ENCODE results near the gene BPNT1.

BPNT1 gene

GRCh38 chr1:220089650-220090556, at the start of gene BPNT1:
TSS of gene BPNT1 (minus strand) at chr1:220089788. CDS start at chr1:220079846, 9,942 bp downstream.
- H3K36me3 ChIP-seq (ENCODE audit: insufficient read depth, low read length): no peaks in the 10 kb centered on the region
- H3K4me3 ChIP-seq: peak within 1 kb of the TSS; percentile 79
- no peaks in the 10 kb centered on the region for H3K9me3 ChIP-seq (ENCODE audit: low read depth, low read length)
- TF ChIP-seq EZH2 (IDR thresholded peaks at IDR 0.05) (no peak), POLR2AphosphoS5 (IDR thresholded peaks at IDR 0.05; ENCODE audit: borderline replicate concordance, low read depth, low read length) (peak; percentile 97), FOXP2 (optimal IDR thresholded peaks at IDR 0.05; ENCODE audit: control extremely low read depth, extremely low read length, insufficient read depth) (peak; percentile 65)
- DNase-seq (ENCODE audit: low read depth, low spot score): peak; percentile 95
- H3K9ac ChIP-seq (ENCODE audit: insufficient read length): peak within 1 kb of the TSS; percentile 89
- H3K27ac ChIP-seq: no peak within 1 kb of the TSS

- no peaks in the 10 kb centered on the region for H3K9me3 ChIP-seq (ENCODE audit: low read depth, low read length)
- no peak for DNase-seq (ENCODE audit: low read depth, low spot score)
- TF ChIP-seq POLR2AphosphoS5 (IDR thresholded peaks at IDR 0.05; ENCODE audit: borderline replicate concordance, low read depth, low read length) (no peak), FOXP2 (optimal IDR thresholded peaks at IDR 0.05; ENCODE audit: control extremely low read depth, extremely low read length, insufficient read depth) (no peak), EZH2 (IDR thresholded peaks at IDR 0.05) (no peak)
- H3K27ac ChIP-seq: no peak overlapping the region
- no peak overlapping the region for H3K4me3 ChIP-seq
- H3K9ac ChIP-seq (ENCODE audit: insufficient read length): no peak overlapping the region
- H3K36me3 ChIP-seq (ENCODE audit: insufficient read depth, low read length): peaks cover 69% of the 10 kb centered on the region
These were observed 47.6 kb upstream of the BPNT1 start for GRCh38 chr1:220137019-220137786.

GRCh38 chr1:220135755-220136154, 46.2 kb upstream of the BPNT1 start:
- Histone ChIP-seq H3K4me3 (no peak overlapping the region), H3K36me3 (ENCODE audit: insufficient read depth, low read length) (peaks cover 60% of the 10 kb centered on the region), H3K9me3 (ENCODE audit: low read depth, low read length) (no peaks in the 10 kb centered on the region), H3K9ac (ENCODE audit: insufficient read length) (no peak overlapping the region), H3K27ac (no peak overlapping the region)
- DNase-seq (ENCODE audit: low read depth, low spot score): no peak
- no peak for TF ChIP-seq FOXP2 (optimal IDR thresholded peaks at IDR 0.05; ENCODE audit: control extremely low read depth, extremely low read length, insufficient read depth)
- TF ChIP-seq POLR2AphosphoS5 (IDR thresholded peaks at IDR 0.05; ENCODE audit: borderline replicate concordance, low read depth, low read length): no peak
- TF ChIP-seq EZH2 (IDR thresholded peaks at IDR 0.05): no peak

- TF ChIP-seq EZH2 (IDR thresholded peaks at IDR 0.05) (no peak), POLR2AphosphoS5 (IDR thresholded peaks at IDR 0.05; ENCODE audit: borderline replicate concordance, low read depth, low read length) (no peak), FOXP2 (optimal IDR thresholded peaks at IDR 0.05; ENCODE audit: control extremely low read depth, extremely low read length, insufficient read depth) (no peak)
- no peak overlapping the region for H3K9ac ChIP-seq (ENCODE audit: insufficient read length)
- peaks cover 49% of the 10 kb centered on the region for H3K36me3 ChIP-seq (ENCODE audit: insufficient read depth, low read length)
- H3K4me3 ChIP-seq: no peak overlapping the region
- H3K27ac ChIP-seq: no peak overlapping the region
- DNase-seq (ENCODE audit: low read depth, low spot score): no peak
- H3K9me3 ChIP-seq (ENCODE audit: low read depth, low read length): no peaks in the 10 kb centered on the region
These were observed 40.1 kb upstream of the BPNT1 start for GRCh38 chr1:220129479-220130210.

GRCh38 chr1:220127076-220127475, 37.5 kb upstream of the BPNT1 start:
- Histone ChIP-seq H3K9ac (ENCODE audit: insufficient read length) (no peak overlapping the region), H3K27ac (no peak overlapping the region), H3K4me3 (no peak overlapping the region), H3K9me3 (ENCODE audit: low read depth, low read length) (no peaks in the 10 kb centered on the region), H3K36me3 (ENCODE audit: insufficient read depth, low read length) (peaks cover 33% of the 10 kb centered on the region)
- no peak for TF ChIP-seq EZH2 (IDR thresholded peaks at IDR 0.05)
- no peak for TF ChIP-seq FOXP2 (optimal IDR thresholded peaks at IDR 0.05; ENCODE audit: control extremely low read depth, extremely low read length, insufficient read depth)
- no peak for TF ChIP-seq POLR2AphosphoS5 (IDR thresholded peaks at IDR 0.05; ENCODE audit: borderline replicate concordance, low read depth, low read length)
- no peak for DNase-seq (ENCODE audit: low read depth, low spot score)

GRCh38 chr1:220124542-220124941, 35.0 kb upstream of the BPNT1 start:
- Histone ChIP-seq H3K9ac (ENCODE audit: insufficient read length) (no peak overlapping the region), H3K36me3 (ENCODE audit: insufficient read depth, low read length) (peaks cover 29% of the 10 kb centered on the region), H3K9me3 (ENCODE audit: low read depth, low read length) (no peaks in the 10 kb centered on the region), H3K27ac (no peak overlapping the region), H3K4me3 (no peak overlapping the region)
- DNase-seq (ENCODE audit: low read depth, low spot score): no peak
- TF ChIP-seq POLR2AphosphoS5 (IDR thresholded peaks at IDR 0.05; ENCODE audit: borderline replicate concordance, low read depth, low read length) (no peak), EZH2 (IDR thresholded peaks at IDR 0.05) (no peak)

- Histone ChIP-seq H3K9ac (ENCODE audit: insufficient read length) (no peak overlapping the region), H3K27ac (no peak overlapping the region), H3K36me3 (ENCODE audit: insufficient read depth, low read length) (peaks cover 25% of the 10 kb centered on the region), H3K4me3 (no peak overlapping the region), H3K9me3 (ENCODE audit: low read depth, low read length) (no peaks in the 10 kb centered on the region)
- no peak for DNase-seq (ENCODE audit: low read depth, low spot score)
- TF ChIP-seq POLR2AphosphoS5 (IDR thresholded peaks at IDR 0.05; ENCODE audit: borderline replicate concordance, low read depth, low read length) (no peak), FOXP2 (optimal IDR thresholded peaks at IDR 0.05; ENCODE audit: control extremely low read depth, extremely low read length, insufficient read depth) (no peak), EZH2 (IDR thresholded peaks at IDR 0.05) (no peak)
These were observed 34.3 kb upstream of the BPNT1 start for GRCh38 chr1:220123889-220124288.

- TF ChIP-seq FOXP2 (optimal IDR thresholded peaks at IDR 0.05; ENCODE audit: control extremely low read depth, extremely low read length, insufficient read depth) (no peak), EZH2 (IDR thresholded peaks at IDR 0.05) (no peak), POLR2AphosphoS5 (IDR thresholded peaks at IDR 0.05; ENCODE audit: borderline replicate concordance, low read depth, low read length) (no peak)
- no peak for DNase-seq (ENCODE audit: low read depth, low spot score)
- Histone ChIP-seq H3K36me3 (ENCODE audit: insufficient read depth, low read length) (peaks cover 18% of the 10 kb centered on the region), H3K27ac (no peak overlapping the region), H3K4me3 (no peak overlapping the region), H3K9me3 (ENCODE audit: low read depth, low read length) (no peaks in the 10 kb centered on the region), H3K9ac (ENCODE audit: insufficient read length) (no peak overlapping the region)
These were observed 33.5 kb upstream of the BPNT1 start for GRCh38 chr1:220123066-220123465.
